ENCODE results near the gene KIAA0513.

KIAA0513 gene

GRCh38 chr16:85101956-85102630, 74.5 kb downstream of the KIAA0513 start:
- Histone ChIP-seq H3K4me3 (ENCODE audit: low read depth in 1 of 2, low read length in 1 of 2) (no peak overlapping the region), H3K27ac (no peak overlapping the region), H3K36me3 (no peaks in the 10 kb centered on the region), H3K9me3 (no peaks in the 10 kb centered on the region), H3K27me3 (peaks cover 48% of the 10 kb centered on the region), H3K4me1 (ENCODE audit: control insufficient read depth in 1 of 2, insufficient read depth in 1 of 2, low read depth in 1 of 2, low read length in 1 of 2) (peaks cover 0 to 5% of the 10 kb centered on the region in 2 experiments)
- no peak for TF ChIP-seq CTCF (IDR thresholded peaks at IDR 0.05)

GRCh38 chr16:85103114-85104079, 75.8 kb downstream of the KIAA0513 start:
- Histone ChIP-seq H3K27ac (no peak overlapping the region), H3K36me3 (no peaks in the 10 kb centered on the region), H3K4me1 (ENCODE audit: control insufficient read depth in 1 of 2, insufficient read depth in 1 of 2, low read depth in 1 of 2, low read length in 1 of 2) (peaks cover 0 to 5% of the 10 kb centered on the region in 2 experiments), H3K4me3 (ENCODE audit: low read depth in 1 of 2, low read length in 1 of 2) (no peak overlapping the region), H3K9me3 (no peaks in the 10 kb centered on the region), H3K27me3 (peaks cover 35% of the 10 kb centered on the region)
- no peak for TF ChIP-seq CTCF (IDR thresholded peaks at IDR 0.05)

GRCh38 chr16:85104147-85104546, 76.6 kb downstream of the KIAA0513 start:
- H3K27ac ChIP-seq: no peak overlapping the region
- H3K4me3 ChIP-seq (ENCODE audit: low read depth in 1 of 2, low read length in 1 of 2): no peak overlapping the region
- peaks cover 0 to 5% of the 10 kb centered on the region in 2 experiments for H3K4me1 ChIP-seq (ENCODE audit: control insufficient read depth in 1 of 2, insufficient read depth in 1 of 2, low read depth in 1 of 2, low read length in 1 of 2)
- no peaks in the 10 kb centered on the region for H3K9me3 ChIP-seq
- no peaks in the 10 kb centered on the region for H3K36me3 ChIP-seq
- peaks cover 34% of the 10 kb centered on the region for H3K27me3 ChIP-seq
- TF ChIP-seq CTCF (IDR thresholded peaks at IDR 0.05): no peak

GRCh38 chr16:85104821-85105391, 77.3 kb downstream of the KIAA0513 start:
- Histone ChIP-seq H3K27me3 (peaks cover 34% of the 10 kb centered on the region), H3K4me3 (ENCODE audit: low read depth in 1 of 2, low read length in 1 of 2) (no peak overlapping the region), H3K27ac (no peak overlapping the region), H3K9me3 (no peaks in the 10 kb centered on the region), H3K4me1 (ENCODE audit: control insufficient read depth in 1 of 2, insufficient read depth in 1 of 2, low read depth in 1 of 2, low read length in 1 of 2) (peaks cover 0 to 5% of the 10 kb centered on the region in 2 experiments), H3K36me3 (no peaks in the 10 kb centered on the region)
- no peak for TF ChIP-seq CTCF (IDR thresholded peaks at IDR 0.05)

GRCh38 chr16:85105475-85105874, 77.9 kb downstream of the KIAA0513 start:
- peaks cover 0 to 5% of the 10 kb centered on the region in 2 experiments for H3K4me1 ChIP-seq (ENCODE audit: control insufficient read depth in 1 of 2, insufficient read depth in 1 of 2, low read depth in 1 of 2, low read length in 1 of 2)

More at GRCh38 chr16:85105475-85105874, 77.9 kb downstream of the KIAA0513 start:
- no peaks in the 10 kb centered on the region for H3K9me3 ChIP-seq
- H3K4me3 ChIP-seq (ENCODE audit: low read depth in 1 of 2, low read length in 1 of 2): no peak overlapping the region
- no peak overlapping the region for H3K27ac ChIP-seq
- TF ChIP-seq CTCF (IDR thresholded peaks at IDR 0.05): no peak
- peaks cover 34% of the 10 kb centered on the region for H3K27me3 ChIP-seq
- H3K36me3 ChIP-seq: no peaks in the 10 kb centered on the region
